Activated T-cell treated with anti-CD3 and anti-CD28 coated beads, Interleukin-2, amount 50 U/mL, for 4 hours (primary cell): ENCODE data around the gene MAP10. TPM values are rescaled to one million over a fixed set of nuclear protein-coding genes. Genes with fewer than 3 reads are reported as not detected.

ENCODE experiments used
- ATAC-seq, 2 donors: fragments of 200-7000 bp; cut with Tn5 transposase; one replicate each; pipeline ENCODE4 v1.10.0; 2021
- DNase-seq: peaks from one replicate; pipeline ENCODE4 v3.0.0-alpha.2; 2020
- H3K27me3 Mint-ChIP-seq: one replicate; pipeline ENCODE4 v1.8.0; 2021; ENCODE audit warnings: low read depth, mixed read lengths
- H3K36me3 Mint-ChIP-seq: one replicate; pipeline ENCODE4 v1.8.0; 2022; ENCODE audit warnings: mixed read lengths; ENCODE audit not compliant: insufficient read depth
- H3K4me1 Mint-ChIP-seq: one replicate; pipeline ENCODE4 v1.8.0; 2021; ENCODE audit warnings: low read depth, mixed read lengths
- H3K4me3 Mint-ChIP-seq: one replicate; pipeline ENCODE4 v1.8.0; 2021; ENCODE audit warnings: mild to moderate bottlenecking, moderate library complexity, mixed read lengths
- H3K9me3 Mint-ChIP-seq: one replicate; pipeline ENCODE4 v1.8.0; 2021; ENCODE audit warnings: mixed read lengths
- total RNA-seq, 3 donors: library from RNA; stranded (reverse); gene quantifications; one replicate each; pipeline ENCODE4 v1.2.1, GENCODE V29; 2021

MAP10 gene
- total RNA-seq, 3 donors from 2014 or later, result 0.71 to 1.2 (median 1.1) TPM

- DNase-seq, result no peak
Observed at GRCh38 chr1:232786845-232787455, 18.3 kb upstream of the MAP10 start.

GRCh38 chr1:232788235-232788872 lies 16.9 kb upstream of the MAP10 start:
- Mint-ChIP-seq H3K9me3 (no peaks in the 10 kb centered on the region), H3K4me3 (no peak overlapping the region), H3K36me3 (no peaks in the 10 kb centered on the region), H3K4me1 (peaks cover 14% of the 10 kb centered on the region), H3K27me3 (no peaks in the 10 kb centered on the region)
- ATAC-seq (no peak), DNase-seq (no peak)

More at GRCh38 chr1:232786845-232787455, 18.3 kb upstream of the MAP10 start:
- peaks cover 6% of the 10 kb centered on the region for H3K4me1 Mint-ChIP-seq
- H3K4me3 Mint-ChIP-seq, result no peak overlapping the region
- no peaks in the 10 kb centered on the region for H3K27me3 Mint-ChIP-seq
- H3K36me3 Mint-ChIP-seq, result no peaks in the 10 kb centered on the region
- ATAC-seq, result no peak
- no peaks in the 10 kb centered on the region for H3K9me3 Mint-ChIP-seq

- ATAC-seq (no peak), DNase-seq (no peak)
- H3K36me3 Mint-ChIP-seq, result no peaks in the 10 kb centered on the region
- peaks cover 22% of the 10 kb centered on the region for H3K4me1 Mint-ChIP-seq
- H3K9me3 Mint-ChIP-seq, result no peaks in the 10 kb centered on the region
- no peaks in the 10 kb centered on the region for H3K27me3 Mint-ChIP-seq
- H3K4me3 Mint-ChIP-seq, result no peak overlapping the region
Observed at GRCh38 chr1:232789651-232790050, 15.6 kb upstream of the MAP10 start.

- Mint-ChIP-seq H3K4me1 (peaks cover 16% of the 10 kb centered on the region), H3K4me3 (no peak overlapping the region), H3K36me3 (no peaks in the 10 kb centered on the region), H3K9me3 (no peaks in the 10 kb centered on the region), H3K27me3 (peaks cover 2% of the 10 kb centered on the region)
- ATAC-seq, result no peak
- no peak for DNase-seq
Observed at GRCh38 chr1:232792949-232793348, 12.3 kb upstream of the MAP10 start.

GRCh38 chr1:232793944-232794343 lies 11.3 kb upstream of the MAP10 start:
- Mint-ChIP-seq H3K4me1 (peaks cover 16% of the 10 kb centered on the region), H3K27me3 (peaks cover 2% of the 10 kb centered on the region), H3K36me3 (no peaks in the 10 kb centered on the region), H3K9me3 (no peaks in the 10 kb centered on the region), H3K4me3 (no peak overlapping the region)
- ATAC-seq (peak in 1 of 2 donors; percentile 43), DNase-seq (no peak)

GRCh38 chr1:232795497-232796053 lies 9.6 kb upstream of the MAP10 start:
- H3K9me3 Mint-ChIP-seq, result no peaks in the 10 kb centered on the region
- DNase-seq, result no peak
- peaks cover 2% of the 10 kb centered on the region for H3K27me3 Mint-ChIP-seq
- H3K4me1 Mint-ChIP-seq, result peaks cover 16% of the 10 kb centered on the region
- H3K36me3 Mint-ChIP-seq, result no peaks in the 10 kb centered on the region
- no peak for ATAC-seq
- no peak overlapping the region for H3K4me3 Mint-ChIP-seq

- no peak for DNase-seq
- Mint-ChIP-seq H3K4me3 (no peak overlapping the region), H3K36me3 (no peaks in the 10 kb centered on the region), H3K27me3 (peaks cover 2% of the 10 kb centered on the region), H3K4me1 (peaks cover 12% of the 10 kb centered on the region), H3K9me3 (no peaks in the 10 kb centered on the region)
- no peak for ATAC-seq
Observed at GRCh38 chr1:232797856-232798510, 7.2 kb upstream of the MAP10 start.

- Mint-ChIP-seq H3K27me3 (peaks cover 2% of the 10 kb centered on the region), H3K4me1 (peaks cover 3% of the 10 kb centered on the region), H3K4me3 (no peak overlapping the region), H3K9me3 (no peaks in the 10 kb centered on the region), H3K36me3 (no peaks in the 10 kb centered on the region)
- ATAC-seq, result no peak
- no peak for DNase-seq
Observed at GRCh38 chr1:232798920-232799319, 6.3 kb upstream of the MAP10 start.

- DNase-seq (no peak), ATAC-seq (no peak)
- Mint-ChIP-seq H3K9me3 (peaks cover 29% of the 10 kb centered on the region), H3K4me1 (peaks cover 20% of the 10 kb centered on the region), H3K27me3 (no peaks in the 10 kb centered on the region), H3K4me3 (peak overlapping the region; percentile 88), H3K36me3 (no peaks in the 10 kb centered on the region)
Observed at GRCh38 chr1:232806186-232806510, 932 bp downstream of the MAP10 start.

GRCh38 chr1:232810856-232811255 lies 5.6 kb downstream of the MAP10 start:
- Mint-ChIP-seq H3K4me3 (no peak overlapping the region), H3K36me3 (no peaks in the 10 kb centered on the region), H3K4me1 (peaks cover 9% of the 10 kb centered on the region), H3K27me3 (no peaks in the 10 kb centered on the region), H3K9me3 (peaks cover 47% of the 10 kb centered on the region)
- ATAC-seq (no peak), DNase-seq (no peak)

GRCh38 chr1:232812560-232812959 lies 7.3 kb downstream of the MAP10 start:
- Mint-ChIP-seq H3K4me1 (peaks cover 1% of the 10 kb centered on the region), H3K4me3 (no peak overlapping the region), H3K9me3 (peaks cover 33% of the 10 kb centered on the region), H3K36me3 (no peaks in the 10 kb centered on the region), H3K27me3 (no peaks in the 10 kb centered on the region)
- no peak for ATAC-seq
- no peak for DNase-seq

- no peaks in the 10 kb centered on the region for H3K36me3 Mint-ChIP-seq
- H3K4me1 Mint-ChIP-seq, result peaks cover 1% of the 10 kb centered on the region
- no peak overlapping the region for H3K4me3 Mint-ChIP-seq
- H3K27me3 Mint-ChIP-seq, result no peaks in the 10 kb centered on the region
- H3K9me3 Mint-ChIP-seq, result peaks cover 30% of the 10 kb centered on the region
- ATAC-seq (no peak), DNase-seq (no peak)
Observed at GRCh38 chr1:232813097-232813496, 7.9 kb downstream of the MAP10 start.

- Mint-ChIP-seq H3K27me3 (no peaks in the 10 kb centered on the region), H3K4me1 (no peaks in the 10 kb centered on the region), H3K36me3 (no peaks in the 10 kb centered on the region), H3K4me3 (no peak overlapping the region), H3K9me3 (peaks cover 30% of the 10 kb centered on the region)
- ATAC-seq (no peak), DNase-seq (no peak)
Observed at GRCh38 chr1:232813760-232814159, 8.5 kb downstream of the MAP10 start.

- DNase-seq, result no peak
- Mint-ChIP-seq H3K4me3 (no peak overlapping the region), H3K9me3 (peaks cover 17% of the 10 kb centered on the region), H3K36me3 (no peaks in the 10 kb centered on the region), H3K27me3 (no peaks in the 10 kb centered on the region), H3K4me1 (no peaks in the 10 kb centered on the region)
- no peak for ATAC-seq
Observed at GRCh38 chr1:232816324-232816723, 11.1 kb downstream of the MAP10 start.

- H3K4me1 Mint-ChIP-seq, result no peaks in the 10 kb centered on the region
- no peaks in the 10 kb centered on the region for H3K36me3 Mint-ChIP-seq
- H3K4me3 Mint-ChIP-seq, result no peak overlapping the region
- peaks cover 4% of the 10 kb centered on the region for H3K9me3 Mint-ChIP-seq
- peaks cover 2% of the 10 kb centered on the region for H3K27me3 Mint-ChIP-seq
- no peak for ATAC-seq
- no peak for DNase-seq
Observed at GRCh38 chr1:232818040-232818439, 12.8 kb downstream of the MAP10 start.
